Hepatic stellate cell (primary cell): Measurements from ENCODE around the gene CPLANE1.

Experiments used
- DNase-seq: peaks from one replicate; pipeline ENCODE4 v3.0.0; 2011; ENCODE audit warnings: low spot score

The CPLANE1 gene

DNA sequence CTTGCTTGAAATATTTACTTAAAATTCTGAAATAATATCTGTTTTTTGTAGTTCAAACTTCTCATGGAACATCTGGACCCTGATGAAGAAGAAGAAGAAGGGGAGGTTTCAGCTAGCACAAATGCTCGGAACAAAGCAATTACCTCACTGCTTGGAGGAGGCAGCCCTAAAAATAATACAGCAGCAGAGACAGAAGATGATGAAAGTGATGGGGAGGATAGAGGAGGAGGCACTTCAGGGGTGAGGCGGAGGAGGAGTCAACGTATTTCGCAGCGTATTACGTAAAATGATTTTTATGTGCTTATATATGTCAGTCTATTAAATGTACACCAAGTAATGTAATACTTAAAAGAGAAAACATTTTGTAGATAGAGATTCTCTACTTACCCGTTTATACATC is 185.4 kb downstream of the CPLANE1 start:
- no peak for DNase-seq

DNA sequence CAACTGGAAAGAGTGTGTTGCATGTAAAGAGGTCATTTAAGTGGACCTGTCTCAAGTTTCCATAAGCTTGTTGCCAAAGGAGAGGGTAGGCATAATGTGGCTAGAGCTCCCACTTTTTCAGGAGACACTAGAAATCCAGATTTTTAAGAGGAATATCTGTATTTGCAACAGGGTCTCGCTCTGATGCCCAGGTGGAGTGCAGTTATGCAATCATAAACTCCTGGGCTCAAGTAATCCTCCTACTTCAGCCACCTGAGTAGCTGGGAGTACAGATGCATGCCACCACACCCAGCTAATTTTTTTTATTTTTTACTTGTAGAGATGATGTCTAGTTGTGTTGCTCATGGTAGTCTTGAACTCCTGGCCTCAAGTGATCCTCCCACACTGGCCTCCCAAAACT is 189.1 kb downstream of the CPLANE1 start:
- no peak for DNase-seq

DNA sequence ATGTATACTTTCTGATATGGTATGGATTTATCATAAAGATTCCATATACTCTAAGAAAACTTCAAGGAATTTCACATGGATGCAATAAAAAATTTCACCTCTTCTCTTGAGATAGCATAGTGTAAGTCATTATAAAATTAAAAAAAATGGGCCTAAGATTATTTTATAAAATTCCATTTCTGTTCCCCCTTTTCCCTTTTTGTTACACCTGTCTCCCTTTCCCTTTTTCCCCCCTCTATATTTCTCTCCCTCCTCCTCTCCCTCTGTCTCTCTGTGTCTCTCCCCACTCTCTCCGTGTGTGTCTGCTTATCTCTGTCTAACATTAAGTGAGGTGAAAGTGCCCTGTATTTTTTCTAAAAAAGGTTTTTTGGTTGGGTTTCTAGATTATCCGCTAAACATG is 192.4 kb downstream of the CPLANE1 start:
- no peak for DNase-seq
